NCI-H1436 (cell line): ENCODE measurements around the gene CSNK1G2.

Experiments
- DNase-seq: peaks from one replicate; lab custom pipeline; 2025; lab: John Stamatoyannopoulos, UW

The CSNK1G2 gene

DNA sequence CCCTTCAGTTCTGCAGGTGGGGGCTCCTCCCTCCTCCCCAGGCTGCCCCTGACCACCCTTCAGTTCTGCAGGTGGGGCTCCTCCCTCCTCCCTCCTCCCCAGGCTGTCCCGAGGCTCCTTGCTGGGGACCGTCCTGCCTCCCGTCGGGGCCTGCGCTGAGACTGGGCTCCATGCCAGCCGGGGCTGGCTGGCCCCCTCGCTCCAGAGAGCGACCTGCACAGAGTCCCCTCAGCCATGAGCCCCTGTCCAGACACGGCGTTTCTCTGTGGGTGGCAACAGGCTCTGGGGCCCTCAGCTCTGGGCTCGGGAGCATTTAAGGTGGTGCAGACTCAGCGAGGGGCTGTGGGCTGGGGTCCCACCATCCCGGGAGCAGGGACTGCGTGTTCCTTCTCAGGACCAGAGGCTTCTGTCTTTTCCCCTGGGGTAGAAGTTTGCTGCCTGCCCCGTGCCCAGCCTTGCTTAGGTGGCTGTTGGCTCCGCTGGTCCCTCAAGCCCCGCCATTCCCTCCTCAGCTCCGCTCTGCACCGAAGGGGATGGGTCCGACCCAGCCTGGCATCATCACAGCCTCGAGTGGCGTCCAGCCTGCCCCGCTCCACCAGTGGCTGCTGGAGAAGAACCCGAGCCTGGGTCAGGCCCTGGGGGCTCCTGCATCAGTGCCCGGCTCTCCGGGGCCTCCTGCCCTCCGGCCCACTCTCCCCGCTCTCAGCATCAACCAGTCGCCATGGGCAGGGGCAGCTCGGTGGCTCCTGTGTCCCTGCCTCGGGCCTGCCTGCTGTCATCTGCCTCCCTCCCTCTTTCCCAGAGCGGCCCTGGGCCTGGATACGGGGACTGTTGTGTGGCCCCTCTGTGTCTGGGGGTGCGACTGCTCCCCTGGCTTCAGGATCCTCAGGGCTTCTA is 27.6 kb downstream of the CSNK1G2 start:
- no peak for DNase-seq

GRCh38 chr19:1969176-1970002 is 28.4 kb downstream of the CSNK1G2 start:
- no peak for DNase-seq

GRCh38 chr19:1970003-1970805 is 29.2 kb downstream of the CSNK1G2 start:
- no peak for DNase-seq

GRCh38 chr19:1970806-1971502 is 30.0 kb downstream of the CSNK1G2 start:
- no peak for DNase-seq

DNA sequence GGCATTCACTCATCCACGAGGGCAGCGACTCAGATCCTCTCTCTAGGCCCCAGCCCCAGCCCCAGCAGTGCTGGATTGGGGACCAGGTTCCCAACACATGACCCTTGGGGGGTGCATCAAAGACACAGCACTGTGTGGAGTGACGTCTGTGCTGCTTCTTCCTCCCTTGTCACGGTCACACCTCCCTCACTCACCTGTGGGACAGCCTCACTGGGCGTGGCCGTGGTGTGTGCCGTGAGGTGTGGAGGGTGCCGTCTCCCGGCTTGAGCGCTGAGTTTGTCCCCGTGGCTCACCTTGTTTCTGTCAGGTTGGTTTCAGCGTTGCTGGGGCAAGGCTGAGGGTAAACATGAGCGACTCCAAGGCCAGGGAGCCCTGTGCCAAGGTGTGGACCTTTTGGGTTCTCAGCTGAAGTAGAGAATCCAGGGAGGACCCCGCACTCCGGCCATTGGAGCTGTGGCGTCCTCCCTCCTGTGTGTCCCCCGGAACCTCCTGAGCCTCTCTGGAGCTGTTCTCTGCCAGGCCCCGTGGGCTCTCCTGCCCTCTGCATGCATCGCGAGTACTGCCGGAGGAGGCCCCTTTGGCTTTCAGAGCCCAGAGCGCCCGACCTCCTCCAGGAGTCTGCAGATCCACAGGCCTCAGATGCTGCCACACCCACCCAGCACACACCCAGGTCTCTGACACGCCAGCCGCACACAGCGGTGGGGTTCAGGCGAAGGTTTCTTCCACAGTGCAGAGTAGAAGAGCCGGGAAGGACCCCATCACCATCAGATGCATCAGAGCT is 33.6 kb downstream of the CSNK1G2 start:
- DNase-seq, result no peak

DNA sequence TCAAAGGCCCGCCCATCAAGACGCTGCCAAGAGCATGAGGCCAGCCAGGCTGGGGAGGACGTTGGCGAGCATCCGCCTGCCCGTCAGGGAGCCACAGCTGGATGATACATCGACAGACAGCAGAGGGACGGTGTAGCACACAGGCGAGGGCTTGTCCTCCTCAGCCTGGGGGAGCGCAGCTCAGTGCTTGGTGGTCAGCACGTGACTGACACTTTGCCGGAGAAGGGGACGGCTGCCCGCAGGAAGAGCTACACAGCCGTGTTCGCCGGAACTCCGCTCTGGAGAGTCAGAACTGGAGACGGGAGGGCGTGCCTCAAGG is 34.1 kb downstream of the CSNK1G2 start:
- no peak for DNase-seq

GRCh38 chr19:1977120-1977519 is 36.1 kb downstream of the CSNK1G2 start:
- DNase-seq, result no peak

DNA sequence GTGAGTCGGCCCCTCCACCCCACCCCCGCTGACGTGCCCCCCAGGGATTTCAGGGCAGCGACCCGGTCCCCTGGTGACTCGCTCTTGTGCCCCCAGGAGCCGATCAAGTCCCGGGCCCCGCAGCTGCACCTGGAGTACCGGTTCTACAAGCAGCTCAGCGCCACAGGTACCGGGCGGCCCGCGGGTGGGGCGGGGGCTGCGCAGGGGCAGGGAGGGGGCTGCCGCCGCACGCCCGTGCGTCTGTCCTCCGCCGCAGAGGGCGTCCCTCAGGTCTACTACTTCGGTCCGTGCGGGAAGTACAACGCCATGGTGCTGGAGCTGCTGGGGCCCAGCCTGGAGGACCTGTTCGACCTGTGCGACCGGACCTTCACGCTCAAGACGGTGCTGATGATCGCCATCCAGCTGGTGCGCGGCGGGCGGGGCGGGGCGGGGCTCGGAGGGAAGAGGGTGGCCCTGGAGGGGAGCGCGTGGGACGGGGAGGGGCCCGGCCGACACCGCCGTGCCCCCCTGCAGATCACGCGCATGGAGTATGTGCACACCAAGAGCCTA is 37.4 kb downstream of the CSNK1G2 start:
- no peak for DNase-seq

DNA sequence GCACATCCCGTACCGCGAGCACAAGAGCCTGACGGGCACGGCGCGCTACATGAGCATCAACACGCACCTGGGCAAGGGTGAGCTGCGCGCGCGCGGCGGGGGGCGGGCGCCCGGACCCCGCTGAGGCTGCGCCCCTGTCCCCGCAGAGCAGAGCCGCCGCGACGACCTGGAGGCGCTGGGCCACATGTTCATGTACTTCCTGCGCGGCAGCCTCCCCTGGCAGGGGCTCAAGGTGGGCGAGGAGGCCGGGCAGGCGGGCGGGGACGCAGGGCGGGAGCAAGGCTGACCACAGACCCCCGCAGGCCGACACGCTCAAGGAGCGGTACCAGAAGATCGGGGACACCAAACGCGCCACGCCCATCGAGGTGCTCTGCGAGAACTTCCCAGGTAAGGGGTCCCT is 38.0 kb downstream of the CSNK1G2 start:
- no peak for DNase-seq

DNA sequence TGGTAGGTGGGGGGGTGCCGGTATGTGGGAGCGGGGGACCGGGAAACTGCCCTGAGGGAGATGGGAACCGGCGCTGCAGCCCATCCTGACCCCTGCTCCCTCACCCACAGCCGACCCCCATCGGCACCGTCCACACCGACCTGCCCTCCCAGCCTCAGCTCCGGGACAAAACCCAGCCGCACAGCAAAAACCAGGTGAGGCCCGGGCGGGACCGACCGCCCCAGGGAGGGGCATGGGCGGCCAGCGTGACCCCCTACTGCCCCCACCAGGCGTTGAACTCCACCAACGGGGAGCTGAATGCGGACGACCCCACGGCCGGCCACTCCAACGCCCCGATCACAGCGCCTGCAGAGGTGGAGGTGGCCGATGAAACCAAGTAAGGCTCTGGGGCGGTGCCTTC is 38.7 kb downstream of the CSNK1G2 start:
- DNase-seq, result no peak

GRCh38 chr19:1980091-1980808 is 39.3 kb downstream of the CSNK1G2 start:
- no peak for DNase-seq

DNA sequence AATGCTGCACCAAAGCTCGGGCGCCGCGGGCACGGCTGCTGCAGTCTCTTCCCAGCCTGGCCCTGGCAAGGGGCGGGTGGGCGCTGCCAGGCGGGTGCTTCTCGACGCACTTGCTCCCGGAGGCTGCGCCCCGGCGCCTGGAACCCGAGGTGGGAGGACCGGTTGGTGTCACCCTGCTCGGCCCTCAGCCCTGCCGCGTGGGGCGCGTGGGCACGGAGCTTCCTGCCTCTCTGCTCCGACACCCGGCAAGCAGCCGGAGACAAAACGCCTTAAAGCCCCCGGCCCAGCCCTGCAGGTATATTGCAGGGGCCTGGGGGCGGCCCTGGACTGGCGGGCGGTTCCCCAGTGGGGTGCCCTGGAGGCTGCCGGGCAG is 39.8 kb downstream of the CSNK1G2 start:
- no peak for DNase-seq

- no peak for DNase-seq
These were observed 40.3 kb downstream of the CSNK1G2 start for GRCh38 chr19:1981253-1981652.

- no peak for DNase-seq
These were observed 43.4 kb downstream of the CSNK1G2 start for GRCh38 chr19:1984357-1984756.

GRCh38 chr19:1985588-1986356 is 44.8 kb downstream of the CSNK1G2 start:
- DNase-seq, result no peak

DNA sequence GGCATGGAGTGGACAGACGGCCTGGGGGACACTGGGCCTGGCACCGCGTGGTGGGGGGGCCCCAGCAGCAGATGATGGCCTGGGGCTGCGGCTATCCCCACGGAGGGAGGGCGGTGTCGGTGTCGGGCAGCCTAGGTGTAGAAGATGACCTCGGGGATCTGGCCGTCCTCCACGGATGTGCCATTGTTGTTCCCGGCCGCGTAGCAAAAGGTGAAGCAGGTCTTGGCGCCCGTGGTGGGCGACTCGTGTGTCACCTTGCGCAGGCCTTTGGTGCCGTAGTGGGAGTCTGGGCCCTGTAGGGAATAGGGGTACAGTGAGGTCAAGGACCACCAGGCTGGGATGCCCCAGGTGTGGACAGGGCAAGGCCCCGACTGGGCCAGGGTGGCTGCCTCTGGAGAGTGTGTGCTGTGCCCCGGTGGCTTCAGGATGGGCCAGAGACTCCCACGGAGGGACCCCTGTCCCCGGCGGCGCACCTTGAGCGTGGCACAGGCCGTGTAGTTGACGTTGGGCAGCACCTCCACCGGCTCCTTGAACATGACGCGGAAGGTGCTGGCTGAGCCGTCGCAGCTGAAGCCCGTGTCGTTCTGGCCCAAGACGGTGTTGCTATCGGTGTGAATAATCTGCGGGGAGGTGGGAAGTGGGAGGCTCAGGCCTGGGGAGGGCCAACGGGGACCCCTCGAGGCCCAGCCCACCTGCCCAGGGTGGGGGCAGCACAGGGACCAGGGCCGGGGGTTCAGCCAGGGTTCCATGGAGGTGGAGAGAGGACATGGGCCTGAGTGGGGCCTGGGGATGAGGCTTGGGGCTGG is 45.6 kb downstream of the CSNK1G2 start:
- no peak for DNase-seq

- no peak for DNase-seq
These were observed 46.5 kb downstream of the CSNK1G2 start for GRCh38 chr19:1987197-1988187.
